Transverse colon (tissue), 4 donors: ENCODE measurements around the gene COPS7A. TPM values are rescaled to one million over a fixed set of nuclear protein-coding genes. Genes with fewer than 3 reads are reported as not detected.

Source experiments
- DNase-seq: peaks from one replicate; pipeline ENCODE4 v3.0.0-alpha.2; 2019
- H3K27ac ChIP-seq, 4 donors: fragments of 200-600 bp; sonication (generic); 2 replicates each; pipeline ENCODE4 v1.5.1; 2016 to 2018; ENCODE audit warnings: inconsistent platforms in 4 of 4
- H3K27me3 ChIP-seq: fragments of 200-600 bp; sonication (generic); 2 replicates; pipeline ENCODE4 v1.5.1; 2017; ENCODE audit warnings: inconsistent platforms
- H3K36me3 ChIP-seq, 4 donors: fragments of 200-600 bp; sonication (generic); 2 replicates each; pipeline ENCODE4 v1.5.1; 2017 to 2019; ENCODE audit warnings: inconsistent platforms in 4 of 4
- H3K4me1 ChIP-seq, 4 donors: fragments of 200-600 bp; sonication (generic); 2 replicates each; pipeline ENCODE4 v1.5.1; 2017 to 2020; ENCODE audit warnings: inconsistent platforms in 4 of 4
- H3K4me3 ChIP-seq, 4 donors: fragments of 200-600 bp; sonication (generic); 1 replicate in 1 of 4; 2 replicates in 3 of 4; pipeline versions ENCODE4 v1.5.1 to v1.6.1; 2017 to 2019; ENCODE audit warnings: inconsistent platforms in 4 of 4
- H3K9me3 ChIP-seq, 2 donors: fragments of 200-600 bp; sonication (generic); 2 replicates each; pipeline ENCODE4 v1.5.1; 2017 to 2019; ENCODE audit warnings: inconsistent platforms in 2 of 2
- EP300 ChIP-seq: sonication (generic); formaldehyde crosslinking; IDR thresholded peaks from one replicate; pipeline ENCODE4 v1.6.1; 2017; ENCODE audit warnings: antibody characterized with exemption, low read depth
- POLR2A ChIP-seq: fragments of 450-650 bp; IDR thresholded peaks from one replicate; pipeline ENCODE4 v1.6.1; 2016; ENCODE audit warnings: antibody characterized with exemption, mild to moderate bottlenecking, moderate library complexity
- POLR2AphosphoS5 ChIP-seq, 3 donors: sonication (generic); formaldehyde crosslinking; IDR thresholded peaks; one replicate each; pipeline ENCODE4 v1.6.1; 2016; ENCODE audit warnings: antibody characterized with exemption in 3 of 3
- WGBS, 2 donors: methylation state at CpG; one replicate each; pipeline ENCODE4 v1.1.5; 2018; ENCODE audit warnings: low coverage in 1 of 2; 5-methylcytosine and 5-hydroxymethylcytosine counted together
- in situ Hi-C, 4 donors: fragments of 200-750 bp; cut with MboI; loops; one replicate each; pipeline versions ENCODE4 v1.15.0 to v1.15.1; 2017; ENCODE audit warnings: low sequenced_read_pairs in 3 of 4, low pct_ligation_motif_present in 1 of 4, low pct_unique_long_range_greater_than_20kb in 1 of 4
- intact Hi-C: fragments of 100-400 bp; cut with DNase I; formaldehyde crosslinking; loops from one replicate; pipeline ENCODE4 v1.15.1; 2023; ENCODE audit warnings: low total_unique reads
- total RNA-seq, 4 donors: library from RNA; depleted of rRNA; stranded (reverse); fragments of >200 nt; gene quantifications; one replicate each; pipeline ENCODE4 v1.1.0, GENCODE V29; 2016
- TF ChIP-seq, protein P1 (sequence below), 5 experiments: fragments of 200-600 bp in 3 of 5; fragments of 450-650 bp in 2 of 5; sonication (generic) in 3 of 5; IDR thresholded peaks; 1 replicate in 2 of 5; 2 replicates in 3 of 5; pipeline ENCODE4 v1.5.1; 2016 to 2017; ENCODE audit warnings: antibody characterized with exemption in 5 of 5, inconsistent platforms in 3 of 5, mild to moderate bottlenecking in 2 of 5, moderate library complexity in 1 of 5

Gene COPS7A
- total RNA-seq, 4 donors from 2014 or later, result 13.1 to 44.9 (median 36.9) TPM

DNA sequence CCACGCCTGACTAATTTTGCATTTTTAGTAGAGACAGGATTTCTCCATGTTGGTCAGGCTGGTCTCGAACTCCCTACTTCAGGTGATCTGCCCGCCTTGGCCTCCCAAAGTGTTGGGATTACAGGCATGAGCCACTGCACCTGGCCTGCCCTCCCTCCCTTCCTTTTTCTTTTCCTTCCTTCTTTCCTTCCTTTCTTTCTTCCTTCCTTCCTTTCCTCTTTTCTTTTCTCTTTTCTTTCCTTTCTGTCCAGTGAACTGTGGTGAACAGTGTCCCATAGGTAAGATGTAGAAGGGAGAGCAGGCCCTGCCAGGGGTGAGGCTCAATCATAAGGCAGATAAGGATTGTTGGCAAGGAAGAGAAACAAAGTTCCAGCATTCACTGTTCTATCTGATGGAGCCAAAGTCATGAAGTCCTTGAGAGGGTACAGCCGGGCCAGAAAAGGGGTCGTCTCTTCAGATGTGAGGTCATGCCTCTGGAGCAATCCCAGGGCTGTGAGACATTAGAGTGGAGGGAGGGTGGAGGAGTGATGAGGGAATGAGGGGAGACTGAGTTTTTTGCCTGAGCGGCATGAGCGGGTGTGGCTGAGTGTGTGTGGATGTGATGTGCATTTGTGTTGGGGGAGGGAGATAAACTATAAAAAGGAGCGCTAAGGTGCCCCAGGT is 33.3 kb downstream of the COPS7A start:
- Histone ChIP-seq H3K4me1 (peaks cover 5 to 15% (median 8%) of the 10 kb centered on the region in 4 donors), H3K27ac (no peak overlapping the region), H3K9me3 (no peaks in the 10 kb centered on the region), H3K4me3 (no peak overlapping the region), H3K27me3 (no peaks in the 10 kb centered on the region), H3K36me3 (no peaks in the 10 kb centered on the region)
- WGBS, 2 donors, result 74 to 84% methylated on average over 7 to 8 of the region's 8 CpGs
- in situ Hi-C loops (no loop called here), intact Hi-C loops (no loop called here)
- no peak for DNase-seq
- TF ChIP-seq EP300, result no peak
- no peak for TF ChIP-seq POLR2AphosphoS5 (IDR thresholded peaks at IDR 0.05)
- TF ChIP-seq, protein P1, sequence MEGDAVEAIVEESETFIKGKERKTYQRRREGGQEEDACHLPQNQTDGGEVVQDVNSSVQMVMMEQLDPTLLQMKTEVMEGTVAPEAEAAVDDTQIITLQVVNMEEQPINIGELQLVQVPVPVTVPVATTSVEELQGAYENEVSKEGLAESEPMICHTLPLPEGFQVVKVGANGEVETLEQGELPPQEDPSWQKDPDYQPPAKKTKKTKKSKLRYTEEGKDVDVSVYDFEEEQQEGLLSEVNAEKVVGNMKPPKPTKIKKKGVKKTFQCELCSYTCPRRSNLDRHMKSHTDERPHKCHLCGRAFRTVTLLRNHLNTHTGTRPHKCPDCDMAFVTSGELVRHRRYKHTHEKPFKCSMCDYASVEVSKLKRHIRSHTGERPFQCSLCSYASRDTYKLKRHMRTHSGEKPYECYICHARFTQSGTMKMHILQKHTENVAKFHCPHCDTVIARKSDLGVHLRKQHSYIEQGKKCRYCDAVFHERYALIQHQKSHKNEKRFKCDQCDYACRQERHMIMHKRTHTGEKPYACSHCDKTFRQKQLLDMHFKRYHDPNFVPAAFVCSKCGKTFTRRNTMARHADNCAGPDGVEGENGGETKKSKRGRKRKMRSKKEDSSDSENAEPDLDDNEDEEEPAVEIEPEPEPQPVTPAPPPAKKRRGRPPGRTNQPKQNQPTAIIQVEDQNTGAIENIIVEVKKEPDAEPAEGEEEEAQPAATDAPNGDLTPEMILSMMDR (IDR thresholded peaks at IDR 0.05), result no peak
- TF ChIP-seq POLR2A, result no peak

DNA sequence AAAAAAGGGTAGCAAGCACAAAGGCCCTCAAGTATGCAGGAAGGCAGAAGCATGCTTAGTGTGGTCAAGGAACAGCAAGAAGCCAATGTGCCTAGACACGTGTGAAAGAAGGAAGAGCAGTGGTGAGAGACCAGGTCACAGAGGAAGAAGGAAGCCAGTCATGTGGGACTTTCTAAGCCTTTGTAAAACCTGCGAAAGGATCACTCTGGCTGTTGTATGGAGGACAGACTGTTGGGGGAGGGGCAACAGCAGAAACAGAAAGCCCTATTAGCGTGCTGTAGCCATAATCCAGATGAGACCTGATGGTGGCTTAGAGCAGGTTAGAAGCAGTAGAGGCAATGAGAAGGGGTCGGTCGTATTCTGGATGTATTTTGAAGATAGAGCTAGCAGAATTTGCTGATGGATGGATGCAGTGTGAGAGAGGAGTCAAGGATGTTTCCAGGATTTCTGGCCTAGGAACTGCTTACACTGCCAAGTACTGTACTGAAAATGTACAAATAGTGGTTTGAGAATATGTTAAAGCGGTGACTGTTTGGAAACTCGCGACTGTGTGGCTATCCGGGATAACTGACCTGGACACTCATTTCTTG is 34.8 kb downstream of the COPS7A start:
- Histone ChIP-seq H3K4me1 (peaks cover 7 to 15% (median 10%) of the 10 kb centered on the region in 4 donors), H3K27ac (no peak overlapping the region), H3K9me3 (no peaks in the 10 kb centered on the region), H3K4me3 (no peak overlapping the region), H3K36me3 (no peaks in the 10 kb centered on the region), H3K27me3 (no peaks in the 10 kb centered on the region)
- DNase-seq, result no peak
- 83 to 92% methylated on average over 9 of the region's 9 CpGs for WGBS, 2 donors
- intact Hi-C loops (no loop called here), in situ Hi-C loops (no loop called here)
- TF ChIP-seq POLR2A (no peak), EP300 (no peak), POLR2AphosphoS5 (IDR thresholded peaks at IDR 0.05) (no peak)
- TF ChIP-seq, protein P1 (IDR thresholded peaks at IDR 0.05), result no peak

DNA sequence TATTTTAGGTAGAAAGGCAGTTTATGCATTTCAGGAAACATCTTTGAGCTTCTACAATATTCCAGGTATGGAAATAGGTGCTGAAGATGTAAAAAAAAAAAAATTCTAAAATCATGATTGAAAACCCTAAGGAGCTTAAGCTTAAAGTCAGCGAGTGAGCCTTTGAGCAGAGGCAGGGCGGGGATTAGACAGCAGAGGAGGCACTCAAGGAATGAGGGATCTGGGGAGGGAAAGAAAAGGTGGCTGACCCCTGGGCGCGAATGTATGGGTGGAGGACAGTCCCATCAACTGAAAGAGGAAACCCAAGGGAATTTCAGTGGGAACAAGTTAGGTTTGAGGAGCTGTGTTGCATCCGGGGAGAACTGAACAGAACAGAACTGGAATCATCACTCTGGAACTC is 35.9 kb downstream of the COPS7A start:
- Histone ChIP-seq H3K4me1 (peaks cover 4 to 18% (median 10%) of the 10 kb centered on the region in 4 donors), H3K27ac (no peak overlapping the region), H3K36me3 (no peaks in the 10 kb centered on the region), H3K9me3 (no peaks in the 10 kb centered on the region), H3K27me3 (no peaks in the 10 kb centered on the region), H3K4me3 (no peak overlapping the region)
- intact Hi-C loops, result no loop called here
- TF ChIP-seq EP300 (no peak), POLR2A (no peak), POLR2AphosphoS5 (IDR thresholded peaks at IDR 0.05) (no peak)
- DNase-seq, result no peak
- WGBS, 2 donors, result 85 to 91% methylated on average over 5 of the region's 5 CpGs
- in situ Hi-C loops, result no loop called here

GRCh38 chr12:6763380-6763779 is 39.5 kb downstream of the COPS7A start:
- in situ Hi-C loops (no loop called here), intact Hi-C loops (no loop called here)
- DNase-seq, result no peak
- WGBS, 2 donors, result 65% methylated on average over 4 of the region's 4 CpGs; no CpG with 5 or more reads in 1 of the 2 donors
- H3K36me3 ChIP-seq, result no peaks in the 10 kb centered on the region
- no peak overlapping the region for H3K4me3 ChIP-seq
- H3K27me3 ChIP-seq, result no peaks in the 10 kb centered on the region
- peak overlapping the region; percentile 92 to 94 (median 93) for H3K27ac ChIP-seq
- TF ChIP-seq EP300 (no peak), POLR2A (no peak), POLR2AphosphoS5 (IDR thresholded peaks at IDR 0.05) (no peak)
- TF ChIP-seq, protein P1 (IDR thresholded peaks at IDR 0.05), result no peak
- no peaks in the 10 kb centered on the region for H3K9me3 ChIP-seq
- H3K4me1 ChIP-seq, result peaks cover 17 to 41% (median 33%) of the 10 kb centered on the region in 4 donors
